HFF-Myc (cell line): ENCODE measurements around the gene CEACAM6.
"Not testable (repeated sequence)": the region's sequence is repeated elsewhere in the genome, so short reads cannot be mapped to it uniquely, and the experiment has no call there.

Source experiments
- DNase-seq: peaks from one replicate; pipeline ENCODE4 v3.0.0-alpha.2; 2011; ENCODE audit warnings: low read depth; ENCODE audit errors: extremely low read depth
- H3K4me3 ChIP-seq: replicated peaks from 2 replicates; pipeline ENCODE4 v1.5.1; 2011; ENCODE audit warnings: low read depth, mild to moderate bottlenecking, control low read depth, low read length
- TF ChIP-seq, protein P1 (sequence below): IDR thresholded peaks from 2 replicates; pipeline ENCODE4 v1.5.1; 2012; ENCODE audit warnings: mild to moderate bottlenecking, low read depth, low read length, control low read depth; ENCODE audit errors: missing control alignments

Gene CEACAM6

DNA sequence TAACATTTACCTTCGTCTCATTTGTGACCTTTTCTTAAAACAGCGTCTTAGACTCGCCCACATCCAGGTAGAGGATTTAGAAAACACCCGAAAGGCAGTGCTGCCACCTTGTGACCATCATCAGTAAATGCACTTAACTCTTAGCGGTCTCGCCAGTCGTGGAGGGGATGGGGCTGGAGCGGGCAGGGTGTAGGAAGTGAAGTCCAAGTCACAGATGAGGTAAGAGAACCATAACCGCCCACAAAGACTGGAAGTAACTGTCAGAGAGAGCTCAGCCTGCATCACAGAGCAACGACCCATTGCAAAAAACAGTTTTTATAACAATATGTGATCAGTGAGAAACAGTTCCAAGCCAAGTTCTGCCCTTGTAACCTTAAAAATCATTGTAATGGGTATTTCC lies 30.3 kb downstream of the CEACAM6 start:
- no peak overlapping the region for H3K4me3 ChIP-seq
- peak; percentile 36 for DNase-seq
- TF ChIP-seq, protein P1, sequence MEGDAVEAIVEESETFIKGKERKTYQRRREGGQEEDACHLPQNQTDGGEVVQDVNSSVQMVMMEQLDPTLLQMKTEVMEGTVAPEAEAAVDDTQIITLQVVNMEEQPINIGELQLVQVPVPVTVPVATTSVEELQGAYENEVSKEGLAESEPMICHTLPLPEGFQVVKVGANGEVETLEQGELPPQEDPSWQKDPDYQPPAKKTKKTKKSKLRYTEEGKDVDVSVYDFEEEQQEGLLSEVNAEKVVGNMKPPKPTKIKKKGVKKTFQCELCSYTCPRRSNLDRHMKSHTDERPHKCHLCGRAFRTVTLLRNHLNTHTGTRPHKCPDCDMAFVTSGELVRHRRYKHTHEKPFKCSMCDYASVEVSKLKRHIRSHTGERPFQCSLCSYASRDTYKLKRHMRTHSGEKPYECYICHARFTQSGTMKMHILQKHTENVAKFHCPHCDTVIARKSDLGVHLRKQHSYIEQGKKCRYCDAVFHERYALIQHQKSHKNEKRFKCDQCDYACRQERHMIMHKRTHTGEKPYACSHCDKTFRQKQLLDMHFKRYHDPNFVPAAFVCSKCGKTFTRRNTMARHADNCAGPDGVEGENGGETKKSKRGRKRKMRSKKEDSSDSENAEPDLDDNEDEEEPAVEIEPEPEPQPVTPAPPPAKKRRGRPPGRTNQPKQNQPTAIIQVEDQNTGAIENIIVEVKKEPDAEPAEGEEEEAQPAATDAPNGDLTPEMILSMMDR = peak; percentile 87

DNA sequence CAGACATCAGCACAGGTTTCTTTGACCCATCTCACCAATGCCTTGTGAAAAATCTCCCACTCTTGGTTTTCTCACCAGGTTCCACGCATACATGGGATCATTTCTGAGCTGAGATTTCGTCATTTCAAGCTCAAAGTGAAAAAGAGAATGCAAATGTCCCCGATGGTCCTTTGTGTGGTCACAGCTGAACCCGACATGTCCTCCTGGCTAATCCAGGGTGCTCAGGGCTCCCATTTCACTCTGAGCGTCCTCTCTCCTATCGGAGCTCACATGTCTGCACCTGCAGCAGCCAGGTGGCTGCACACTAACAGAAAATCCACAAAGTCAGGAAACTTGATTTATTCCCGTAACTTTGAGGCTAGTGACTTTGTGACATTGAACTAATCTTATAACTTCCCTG lies 31.7 kb downstream of the CEACAM6 start:
- no peak overlapping the region for H3K4me3 ChIP-seq
- TF ChIP-seq, protein P1 = no peak
- no peak for DNase-seq

DNA sequence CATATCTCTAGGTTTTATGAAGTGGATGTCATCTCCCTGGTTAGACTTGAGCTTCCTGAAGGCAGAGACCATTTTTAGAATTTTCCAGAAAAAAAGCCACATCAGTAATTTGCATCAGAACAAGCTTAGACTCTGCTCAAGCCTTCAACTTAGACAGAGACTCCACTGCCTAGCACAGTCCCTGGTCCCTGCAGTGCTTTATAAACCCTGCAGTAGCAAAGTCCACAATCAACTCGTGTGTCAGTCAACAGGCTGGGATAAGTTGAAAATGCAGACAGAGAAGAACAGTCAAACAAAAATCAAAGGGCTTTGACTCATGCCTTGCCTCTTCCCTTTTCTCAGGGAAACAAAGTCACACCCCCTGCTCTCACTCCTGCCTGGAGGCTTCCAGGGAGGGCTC lies 33.2 kb downstream of the CEACAM6 start:
- not testable (repeated sequence) for H3K4me3 ChIP-seq, DNase-seq

DNA sequence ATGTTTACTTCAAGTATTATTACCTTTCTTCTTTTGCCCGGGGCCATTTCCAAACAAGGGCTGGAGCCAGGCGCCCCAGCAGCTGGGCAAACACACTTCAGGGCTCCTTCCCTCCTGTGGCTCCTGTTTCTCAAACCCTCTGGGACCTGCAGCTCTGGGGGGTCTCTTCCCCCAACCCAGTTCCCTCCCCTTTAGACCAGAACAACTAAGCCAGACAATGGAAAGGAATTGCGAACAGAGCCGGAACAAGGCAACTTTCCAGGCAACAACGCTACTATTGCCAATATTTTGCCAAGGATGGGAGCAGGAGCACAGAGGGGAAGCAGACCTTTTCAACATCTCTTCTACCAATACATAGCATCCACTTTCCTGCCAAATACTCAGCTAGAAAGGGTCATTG lies 33.7 kb downstream of the CEACAM6 start:
- not testable (repeated sequence) for DNase-seq, H3K4me3 ChIP-seq

DNA sequence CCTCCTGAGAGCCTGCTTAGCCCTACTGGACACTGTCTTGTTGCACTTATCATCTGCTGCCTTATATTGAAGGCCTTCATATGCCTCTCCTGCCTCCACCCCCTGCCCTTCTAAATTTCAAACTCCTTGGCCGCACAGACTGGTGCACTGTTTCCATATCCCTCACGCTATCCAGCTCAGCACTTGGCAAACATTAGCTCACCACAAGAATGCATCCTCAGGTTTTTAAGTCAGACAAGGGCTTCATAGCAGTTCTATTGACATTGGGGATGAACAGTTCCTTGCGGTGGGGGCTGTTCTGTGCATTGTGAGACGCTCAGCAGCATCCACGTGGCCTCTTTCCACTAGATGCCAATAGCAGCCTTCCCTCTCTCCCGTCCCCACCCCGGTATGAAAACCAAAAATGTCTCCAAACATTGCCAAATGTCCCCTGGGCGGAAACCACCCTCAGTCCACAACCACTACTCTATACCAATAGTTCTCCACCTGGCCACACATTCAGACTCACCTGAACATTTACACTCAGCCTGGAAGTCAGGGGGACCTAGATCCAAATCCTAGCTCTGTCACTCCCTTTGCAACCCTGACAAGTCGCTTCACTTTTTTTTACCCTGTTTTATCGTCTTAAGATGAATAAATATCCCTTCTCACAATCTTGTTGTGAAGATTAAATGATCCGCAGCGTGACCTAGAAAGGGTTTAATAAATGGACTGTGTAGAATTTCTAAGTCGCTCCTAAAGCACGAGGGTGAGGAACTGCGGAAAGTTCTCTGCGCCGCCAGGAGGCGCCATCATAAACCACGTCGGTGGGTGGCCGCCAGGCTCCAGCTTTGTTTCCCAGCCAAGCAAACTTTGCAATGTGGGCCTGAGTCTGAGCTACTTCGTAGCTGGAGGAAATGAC lies 37.4 kb downstream of the CEACAM6 start:
- DNase-seq = no peak
- no peak overlapping the region for H3K4me3 ChIP-seq
- TF ChIP-seq, protein P1 = peak; percentile 87

DNA sequence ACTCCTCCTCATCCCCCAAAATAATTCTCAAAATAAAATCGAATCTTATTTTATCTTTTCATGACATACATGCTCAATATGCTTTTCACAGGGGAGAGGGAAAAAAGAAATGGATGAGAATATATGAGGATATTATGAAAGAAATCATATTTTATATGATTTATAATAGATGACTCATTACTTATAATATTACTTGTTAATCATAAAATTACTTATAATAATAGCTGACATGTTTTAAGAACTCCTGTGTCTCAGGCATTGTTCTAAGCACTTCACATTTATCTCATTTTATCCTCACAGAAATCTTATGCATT lies 38.0 kb downstream of the CEACAM6 start:
- no peak overlapping the region for H3K4me3 ChIP-seq
- DNase-seq = no peak
- TF ChIP-seq, protein P1 = no peak

DNA sequence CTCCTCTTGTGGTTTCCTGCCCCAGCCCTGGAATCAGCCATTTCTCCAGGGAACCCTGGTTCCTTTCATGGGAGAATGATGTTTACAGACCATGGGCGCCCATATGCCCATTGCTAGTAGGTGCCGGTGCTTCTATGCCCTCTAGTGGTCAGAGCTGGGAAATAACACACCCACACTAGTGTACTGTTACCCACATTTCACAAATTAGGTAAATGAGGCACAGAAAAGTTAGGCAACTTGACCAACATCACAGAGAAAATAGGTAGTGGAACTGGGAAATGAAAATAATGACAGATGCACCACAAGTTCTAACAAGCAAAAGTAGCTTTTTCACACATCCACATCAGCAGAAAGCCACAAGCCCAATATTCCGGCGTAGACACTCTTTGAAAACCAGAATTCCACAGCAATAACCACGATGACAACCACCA lies 39.7 kb downstream of the CEACAM6 start:
- DNase-seq = no peak
- TF ChIP-seq, protein P1 = peak; percentile 88
- no peak overlapping the region for H3K4me3 ChIP-seq

DNA sequence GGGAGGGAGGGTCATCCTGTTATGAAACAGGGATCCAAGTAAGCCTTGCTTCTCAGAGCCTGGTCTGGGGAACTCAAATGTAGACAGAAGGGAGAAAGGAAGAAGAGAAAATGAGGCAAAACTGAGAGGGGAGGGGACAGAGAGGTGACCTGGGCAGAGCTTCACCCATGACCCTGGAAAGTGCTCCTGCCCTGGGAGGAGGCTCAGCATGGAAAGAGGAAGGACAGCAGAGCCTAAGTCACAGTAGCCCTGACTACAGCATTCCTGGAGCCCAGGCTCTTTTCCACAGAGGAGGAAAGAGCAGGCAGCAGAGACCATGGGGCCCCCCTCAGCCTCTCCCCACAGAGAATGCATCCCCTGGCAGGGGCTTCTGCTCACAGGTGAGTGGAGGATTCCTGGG lies 41.0 kb downstream of the CEACAM6 start, which contains the start of gene CEACAM3:
Gene CEACAM3 (plus strand): TSS at position 226 of the 400 bp plus-strand sequence. CDS start 91 bp downstream, at position 317.
- TF ChIP-seq, protein P1 = no peak
- no peak within 1 kb of the TSS for H3K4me3 ChIP-seq
- DNase-seq = no peak
